PC-3 (cell line): ENCODE results near the gene ACVR1B. TPM values are rescaled to one million over a fixed set of nuclear protein-coding genes. Genes with fewer than 3 reads are reported as not detected.

Experiments used
- ATAC-seq: fragments of 200-7000 bp; cut with Tn5 transposase; 2 replicates; pipeline ENCODE4 v1.9.1; 2020; ENCODE audit warnings: mild to moderate bottlenecking, moderate library complexity
- BruUV-seq: library from RNA; stranded (reverse); fragments of 400-500 nt; replicated peaks from 2 replicates; lab custom pipeline; 2021; lab: Mats Ljungman, UMichigan
- CTCF ChIA-PET: fragments of 300-600 bp; sonication (Branson Sonifier 250); formaldehyde crosslinking; loops from one replicate; lab custom pipeline; 2022; ENCODE audit warnings: antibody characterized with exemption; lab: Charles Lee
- POLR2A ChIA-PET: fragments of 300-600 bp; sonication (Branson Sonifier 250); formaldehyde crosslinking; loops from one replicate; lab custom pipeline; 2022; ENCODE audit warnings: antibody characterized with exemption; ENCODE audit not compliant: unreplicated experiment; lab: Charles Lee
- DNase-seq: peaks from one replicate; pipeline ENCODE4 v3.0.0-alpha.2; 2015
- H2AFZ ChIP-seq: fragments of 300-600 bp; sonication (generic); 2 replicates; pipeline ENCODE4 v1.6.0; 2016; ENCODE audit warnings: antibody characterized with exemption, low read length
- H3F3A ChIP-seq: fragments of 300-600 bp; sonication (generic); one replicate; pipeline ENCODE4 v1.6.0; 2017; ENCODE audit warnings: antibody characterized with exemption, low read length, control low read depth, mild to moderate bottlenecking; ENCODE audit not compliant: unreplicated experiment
- H3K27ac ChIP-seq: fragments of 300-600 bp; sonication (generic); 2 replicates; pipeline ENCODE4 v1.5.1; 2016; ENCODE audit warnings: mild to moderate bottlenecking, low read length
- H3K27me3 ChIP-seq: fragments of 300-600 bp; sonication (generic); 2 replicates; pipeline ENCODE4 v1.6.1; 2016; ENCODE audit warnings: low read length, mixed read lengths
- H3K36me3 ChIP-seq: fragments of 300-600 bp; sonication (generic); 2 replicates; pipeline ENCODE4 v1.6.1; 2016; ENCODE audit warnings: low read depth, mixed run types, low read length, mixed read lengths
- H3K4me1 ChIP-seq: fragments of 300-600 bp; sonication (generic); 2 replicates; pipeline ENCODE4 v1.5.1; 2016; ENCODE audit warnings: low read length; ENCODE audit not compliant: insufficient read depth
- H3K4me2 ChIP-seq: fragments of 300-600 bp; sonication (generic); 2 replicates; pipeline ENCODE4 v1.6.0; 2016; ENCODE audit warnings: low read length
- H3K4me3 ChIP-seq: fragments of 300-600 bp; sonication (generic); 2 replicates; pipeline ENCODE4 v1.5.1; 2016; ENCODE audit warnings: mild to moderate bottlenecking, low read length, mixed read lengths
- H3K79me2 ChIP-seq: fragments of 300-600 bp; sonication (generic); 2 replicates; pipeline ENCODE4 v1.6.1; 2017; ENCODE audit warnings: low read length, mixed read lengths
- H3K9ac ChIP-seq: fragments of 300-600 bp; sonication (generic); 2 replicates; pipeline ENCODE4 v1.6.0; 2016; ENCODE audit warnings: mild to moderate bottlenecking, low read length
- H3K9me2 ChIP-seq: fragments of 300-600 bp; sonication (generic); replicated peaks from 2 replicates; pipeline ENCODE4 v1.6.1; 2016; ENCODE audit warnings: mixed run types, low read length, mixed read lengths
- H3K9me3 ChIP-seq: fragments of 300-600 bp; sonication (generic); 2 replicates; pipeline ENCODE4 v1.6.1; 2016; ENCODE audit warnings: low read length, mixed read lengths
- H4K20me1 ChIP-seq: fragments of 300-600 bp; sonication (generic); 2 replicates; pipeline ENCODE4 v1.6.1; 2016; ENCODE audit warnings: low read length, mixed read lengths
- EZH2 ChIP-seq: fragments of 300-600 bp; sonication (generic); IDR thresholded peaks from one replicate; pipeline ENCODE4 v1.6.1; 2017; ENCODE audit warnings: antibody characterized with exemption, mild to moderate bottlenecking, low read length; ENCODE audit not compliant: unreplicated experiment
- EZH2phosphoT487 ChIP-seq: fragments of 300-600 bp; sonication (generic); IDR thresholded peaks from 2 replicates; pipeline ENCODE4 v1.6.1; 2018; ENCODE audit warnings: mild to moderate bottlenecking, antibody characterized with exemption, low read length, borderline replicate concordance
- intact Hi-C: fragments of 100-400 bp; cut with micrococcal nuclease; formaldehyde crosslinking; loops from 2 replicates; pipeline ENCODE4 v1.9.0; 2023
- total RNA-seq: library from RNA; depleted of rRNA; stranded (reverse); fragments of >200 nt; gene quantifications from 2 replicates; pipeline ENCODE4 v1.2.3, GENCODE V29; 2014
- TF ChIP-seq, protein P1 (sequence below): fragments of 300-600 bp; sonication (generic); conservative IDR thresholded peaks from 2 replicates; pipeline ENCODE4 v1.5.1; 2017; ENCODE audit warnings: antibody characterized with exemption, low read depth, mild to moderate bottlenecking, low read length

Gene ACVR1B
- total RNA-seq, 1 experiment from 2014 or later, result 9.8 TPM

DNA sequence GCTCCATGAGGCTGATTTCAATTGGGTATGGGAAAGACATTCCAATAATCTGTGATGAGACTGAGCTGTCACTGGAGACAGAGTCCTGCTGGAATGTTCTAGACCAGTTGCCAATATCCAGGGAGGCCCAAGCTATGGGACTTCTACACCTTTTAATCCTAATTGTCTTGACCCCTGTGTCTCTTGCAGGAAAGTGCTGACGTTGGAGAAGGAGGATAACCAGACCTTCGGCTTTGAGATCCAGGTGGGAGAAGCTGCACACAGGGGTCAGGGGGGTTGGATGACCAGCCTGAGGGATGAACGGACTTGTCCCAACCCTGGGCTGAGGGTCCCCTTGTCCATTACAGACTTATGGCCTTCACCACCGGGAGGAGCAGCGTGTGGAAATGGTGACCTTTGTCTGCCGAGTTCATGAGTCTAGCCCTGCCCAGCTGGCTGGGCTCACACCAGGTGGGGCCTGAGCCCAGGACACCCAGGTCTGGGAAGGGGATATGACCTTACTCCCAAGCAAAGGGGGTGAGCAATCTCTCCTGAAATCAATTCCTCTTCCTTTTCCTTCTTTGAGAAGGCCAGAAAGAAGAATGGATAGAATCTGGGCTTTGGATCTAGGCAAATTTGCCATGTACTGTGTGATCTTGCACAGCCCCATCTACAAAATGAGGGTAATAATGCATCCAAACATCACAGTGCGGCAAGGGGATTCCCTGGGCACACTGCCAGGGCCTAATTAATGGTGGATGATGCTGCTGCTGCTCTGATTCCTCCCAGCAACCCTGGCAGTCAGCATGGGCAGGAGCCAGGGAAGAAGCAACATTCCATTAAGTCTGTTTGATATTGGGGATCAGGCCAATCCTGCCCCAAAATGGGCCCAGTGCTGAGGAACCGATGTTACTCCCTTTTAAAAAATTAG lies 59.4 kb downstream of the ACVR1B start:
- ChIA-PET CTCF (no interaction called here), POLR2A (no interaction called here)
- Histone ChIP-seq H3F3A (no peaks in the 10 kb centered on the region), H3K36me3 (no peaks in the 10 kb centered on the region), H3K4me2 (no peak overlapping the region), H3K4me3 (no peak overlapping the region), H3K27ac (no peak overlapping the region), H3K9ac (no peak overlapping the region), H3K79me2 (no peaks in the 10 kb centered on the region), H4K20me1 (no peaks in the 10 kb centered on the region), H3K27me3 (no peaks in the 10 kb centered on the region), H3K9me2 (no peaks in the 10 kb centered on the region), H3K4me1 (no peaks in the 10 kb centered on the region), H2AFZ (no peak overlapping the region), H3K9me3 (no peaks in the 10 kb centered on the region)
- no peak for ATAC-seq
- intact Hi-C loops, result no loop called here
- no peak for DNase-seq
- BruUV-seq, result no TSS peak
- TF ChIP-seq, protein P1, sequence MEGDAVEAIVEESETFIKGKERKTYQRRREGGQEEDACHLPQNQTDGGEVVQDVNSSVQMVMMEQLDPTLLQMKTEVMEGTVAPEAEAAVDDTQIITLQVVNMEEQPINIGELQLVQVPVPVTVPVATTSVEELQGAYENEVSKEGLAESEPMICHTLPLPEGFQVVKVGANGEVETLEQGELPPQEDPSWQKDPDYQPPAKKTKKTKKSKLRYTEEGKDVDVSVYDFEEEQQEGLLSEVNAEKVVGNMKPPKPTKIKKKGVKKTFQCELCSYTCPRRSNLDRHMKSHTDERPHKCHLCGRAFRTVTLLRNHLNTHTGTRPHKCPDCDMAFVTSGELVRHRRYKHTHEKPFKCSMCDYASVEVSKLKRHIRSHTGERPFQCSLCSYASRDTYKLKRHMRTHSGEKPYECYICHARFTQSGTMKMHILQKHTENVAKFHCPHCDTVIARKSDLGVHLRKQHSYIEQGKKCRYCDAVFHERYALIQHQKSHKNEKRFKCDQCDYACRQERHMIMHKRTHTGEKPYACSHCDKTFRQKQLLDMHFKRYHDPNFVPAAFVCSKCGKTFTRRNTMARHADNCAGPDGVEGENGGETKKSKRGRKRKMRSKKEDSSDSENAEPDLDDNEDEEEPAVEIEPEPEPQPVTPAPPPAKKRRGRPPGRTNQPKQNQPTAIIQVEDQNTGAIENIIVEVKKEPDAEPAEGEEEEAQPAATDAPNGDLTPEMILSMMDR, result no peak
- TF ChIP-seq EZH2phosphoT487 (no peak), EZH2 (no peak)

DNA sequence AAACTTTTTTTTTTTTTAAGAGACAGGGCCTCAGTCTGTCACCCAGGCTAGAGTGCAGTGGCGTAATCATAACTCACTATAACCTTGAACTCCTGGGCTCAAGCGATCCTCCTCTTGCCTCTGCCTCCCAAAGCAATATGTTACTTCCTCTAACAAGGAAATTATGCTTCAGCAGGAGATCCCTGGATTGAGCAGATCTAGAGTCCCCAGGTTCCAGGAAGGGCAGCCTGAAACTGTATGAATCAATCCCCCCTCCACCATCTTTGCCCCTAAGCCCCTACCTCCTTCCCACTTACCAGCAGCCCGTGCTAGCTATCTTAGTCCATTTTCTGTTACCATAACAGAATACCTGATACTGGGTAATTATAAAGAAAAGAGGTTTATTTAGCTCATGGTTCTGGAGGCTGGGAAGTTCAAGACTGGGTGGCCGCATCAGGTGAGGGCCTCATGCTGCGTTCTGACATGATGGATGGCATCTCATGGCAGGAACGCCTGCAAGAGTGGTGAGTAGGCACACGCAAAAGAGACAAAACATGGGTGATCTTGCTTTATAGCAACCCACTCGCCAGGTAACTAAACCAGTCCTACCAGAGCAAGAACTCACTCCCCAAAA lies 60.2 kb downstream of the ACVR1B start:
- H4K20me1 ChIP-seq, result no peaks in the 10 kb centered on the region
- no peak for ATAC-seq
- no peaks in the 10 kb centered on the region for H3K9me2 ChIP-seq
- no peak overlapping the region for H3K4me3 ChIP-seq
- POLR2A ChIA-PET, result no interaction called here
- H3F3A ChIP-seq, result no peaks in the 10 kb centered on the region
- no peak overlapping the region for H3K9ac ChIP-seq
- H3K79me2 ChIP-seq, result no peaks in the 10 kb centered on the region
- no peak overlapping the region for H3K4me2 ChIP-seq
- no peaks in the 10 kb centered on the region for H3K27me3 ChIP-seq
- intact Hi-C loops, result no loop called here
- TF ChIP-seq EZH2phosphoT487, result no peak
- TF ChIP-seq, protein P1, result no peak
- TF ChIP-seq EZH2, result no peak
- CTCF ChIA-PET, result no interaction called here
- no peak for DNase-seq
- no peak overlapping the region for H2AFZ ChIP-seq
- no peaks in the 10 kb centered on the region for H3K4me1 ChIP-seq
- no peaks in the 10 kb centered on the region for H3K9me3 ChIP-seq
- H3K36me3 ChIP-seq, result no peaks in the 10 kb centered on the region
- no TSS peak for BruUV-seq
- no peak overlapping the region for H3K27ac ChIP-seq
